ENCODE measurements around the gene SGPL1. TPM values are rescaled to one million over a fixed set of nuclear protein-coding genes. Genes with fewer than 3 reads are reported as not detected.

Gene SGPL1
- total RNA-seq, 2 donors from 2014 or later: 23.9 to 30.8 TPM

DNA sequence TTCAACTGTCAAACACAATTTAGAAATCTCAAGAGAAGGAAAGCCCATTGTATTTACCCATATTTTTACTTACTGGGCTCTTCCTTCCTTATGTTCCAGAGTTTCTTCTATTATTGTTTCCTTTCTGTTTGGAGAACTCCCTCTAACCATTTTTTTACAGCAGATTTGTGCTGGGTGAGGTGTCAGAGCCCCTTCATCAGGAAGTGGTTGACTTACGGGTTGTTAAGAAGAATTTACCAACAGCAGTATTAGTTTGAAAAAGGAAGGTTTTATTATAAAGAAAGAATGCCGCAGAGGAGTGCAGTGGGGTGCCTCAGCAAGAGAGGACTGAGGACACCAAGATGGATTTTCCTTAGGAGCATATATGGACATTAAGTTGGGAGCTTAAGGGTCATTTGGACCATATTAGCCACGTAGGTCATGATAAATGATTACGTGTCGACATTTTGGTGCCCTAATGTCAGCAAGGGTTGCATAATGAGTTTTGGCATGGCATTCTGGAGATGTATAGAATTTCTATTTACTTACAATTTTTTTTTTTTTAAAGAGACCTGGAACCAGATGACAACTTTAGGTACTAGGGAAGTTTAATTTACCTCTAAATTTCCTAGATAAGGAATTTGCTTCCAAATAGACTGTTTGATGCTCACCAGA lies 24.2 kb upstream of the SGPL1 start:
- Mint-ChIP-seq H3K4me3 (no peak overlapping the region), H3K36me3 (ENCODE audit: low read depth) (no peaks in the 10 kb centered on the region), H3K9me3 (peaks cover 1% of the 10 kb centered on the region), H3K27me3 (peaks cover 15% of the 10 kb centered on the region), H3K27ac (no peak overlapping the region), H3K4me1 (peaks cover 4% of the 10 kb centered on the region)
- ATAC-seq (replicated peaks): no peak

GRCh38 chr10:70795613-70796012 lies 20.1 kb upstream of the SGPL1 start:
- no peaks in the 10 kb centered on the region for H3K4me1 Mint-ChIP-seq
- ATAC-seq (replicated peaks): no peak
- peaks cover 34% of the 10 kb centered on the region for H3K27me3 Mint-ChIP-seq
- no peaks in the 10 kb centered on the region for H3K36me3 Mint-ChIP-seq (ENCODE audit: low read depth)
- peaks cover 4% of the 10 kb centered on the region for H3K9me3 Mint-ChIP-seq
- no peak overlapping the region for H3K27ac Mint-ChIP-seq
- H3K4me3 Mint-ChIP-seq: no peak overlapping the region

DNA sequence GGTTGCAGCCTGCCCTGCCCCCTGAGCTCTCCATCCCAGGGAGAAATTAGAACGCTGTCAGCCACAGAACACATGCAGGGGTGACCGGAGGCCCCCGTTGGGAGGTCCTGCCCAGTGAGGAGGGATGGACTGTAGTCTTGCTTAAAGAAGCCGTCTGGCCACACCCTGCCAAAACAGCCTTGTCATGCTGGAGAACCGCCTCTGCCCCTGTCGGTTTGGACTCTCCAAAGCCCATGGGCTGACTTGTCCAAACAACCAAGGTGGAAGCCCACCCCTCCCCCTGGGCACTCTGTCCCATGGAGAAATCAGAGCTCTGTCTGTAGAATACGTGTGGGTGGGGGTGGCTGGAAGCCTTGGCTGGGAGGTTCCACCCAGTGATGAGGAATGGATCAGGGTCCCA lies 17.9 kb upstream of the SGPL1 start:
- Mint-ChIP-seq H3K4me3 (no peak overlapping the region), H3K27ac (no peak overlapping the region), H3K4me1 (no peaks in the 10 kb centered on the region), H3K27me3 (peaks cover 35% of the 10 kb centered on the region), H3K9me3 (peaks cover 4% of the 10 kb centered on the region), H3K36me3 (ENCODE audit: low read depth) (no peaks in the 10 kb centered on the region)
- no peak for ATAC-seq (replicated peaks)

- no peak overlapping the region for H3K27ac Mint-ChIP-seq
- no peaks in the 10 kb centered on the region for H3K4me1 Mint-ChIP-seq
- ATAC-seq (replicated peaks): no peak
- H3K36me3 Mint-ChIP-seq (ENCODE audit: low read depth): no peaks in the 10 kb centered on the region
- H3K4me3 Mint-ChIP-seq: no peak overlapping the region
- peaks cover 43% of the 10 kb centered on the region for H3K27me3 Mint-ChIP-seq
- H3K9me3 Mint-ChIP-seq: peaks cover 4% of the 10 kb centered on the region
Observed at GRCh38 chr10:70799124-70799523, 16.6 kb upstream of the SGPL1 start.

DNA sequence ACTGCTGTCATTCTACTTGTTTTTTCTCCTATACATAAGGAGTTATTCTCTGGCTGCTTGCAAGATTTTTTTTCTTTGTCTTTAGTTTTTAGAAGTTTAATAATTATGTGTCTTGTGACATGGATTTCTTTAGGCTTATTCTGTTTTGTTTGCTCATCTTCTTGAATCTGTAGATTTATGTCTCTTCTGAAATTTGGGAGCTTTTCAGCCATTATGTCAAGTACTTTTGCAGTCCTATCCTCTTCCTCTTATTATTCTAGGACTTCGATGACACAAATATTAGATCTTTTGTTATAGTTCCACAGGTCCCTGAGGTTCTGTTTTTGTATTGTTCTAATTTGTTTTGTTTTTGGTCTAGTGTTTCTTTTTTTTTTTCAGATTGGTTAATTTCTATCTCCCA lies 13.9 kb upstream of the SGPL1 start:
- ATAC-seq (replicated peaks): no peak
- H3K27me3 Mint-ChIP-seq: peaks cover 37% of the 10 kb centered on the region
- H3K4me3 Mint-ChIP-seq: no peak overlapping the region
- no peaks in the 10 kb centered on the region for H3K36me3 Mint-ChIP-seq (ENCODE audit: low read depth)
- H3K27ac Mint-ChIP-seq: no peak overlapping the region
- H3K4me1 Mint-ChIP-seq: no peaks in the 10 kb centered on the region
- H3K9me3 Mint-ChIP-seq: no peaks in the 10 kb centered on the region

DNA sequence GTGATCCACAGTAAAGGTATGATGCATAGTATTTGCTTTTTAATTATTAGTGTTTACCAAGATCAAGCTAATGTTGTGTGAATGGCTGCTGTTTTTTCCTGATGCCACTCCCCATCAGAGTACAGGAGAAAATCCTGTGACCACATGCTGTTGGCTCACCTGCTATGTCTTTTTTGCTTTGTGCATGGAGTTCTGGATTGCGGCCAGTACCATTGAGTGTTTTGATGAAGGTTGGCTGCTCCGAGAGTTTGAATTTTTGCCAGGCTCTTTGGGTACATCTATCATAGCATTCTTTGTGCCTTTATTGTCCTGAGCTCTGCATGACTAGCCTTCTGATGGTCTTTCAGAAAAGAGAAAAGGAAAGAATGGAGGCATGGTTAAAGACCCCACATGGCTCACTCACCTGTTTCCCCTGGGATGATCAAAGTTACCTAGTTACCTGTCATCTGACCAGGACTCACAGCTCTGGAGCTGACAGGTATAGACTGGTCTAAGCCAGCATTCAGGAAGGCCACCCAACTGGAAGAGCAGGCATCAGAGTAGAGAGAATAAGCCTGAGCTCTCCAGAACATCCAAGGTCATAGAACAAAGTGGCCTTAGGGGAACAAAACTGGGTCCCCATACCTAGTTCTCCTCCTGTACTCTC lies 11.8 kb upstream of the SGPL1 start:
- no peak for ATAC-seq (replicated peaks)
- H3K27me3 Mint-ChIP-seq: peaks cover 25% of the 10 kb centered on the region
- no peaks in the 10 kb centered on the region for H3K36me3 Mint-ChIP-seq (ENCODE audit: low read depth)
- no peak overlapping the region for H3K4me3 Mint-ChIP-seq
- H3K4me1 Mint-ChIP-seq: no peaks in the 10 kb centered on the region
- H3K9me3 Mint-ChIP-seq: no peaks in the 10 kb centered on the region
- no peak overlapping the region for H3K27ac Mint-ChIP-seq

DNA sequence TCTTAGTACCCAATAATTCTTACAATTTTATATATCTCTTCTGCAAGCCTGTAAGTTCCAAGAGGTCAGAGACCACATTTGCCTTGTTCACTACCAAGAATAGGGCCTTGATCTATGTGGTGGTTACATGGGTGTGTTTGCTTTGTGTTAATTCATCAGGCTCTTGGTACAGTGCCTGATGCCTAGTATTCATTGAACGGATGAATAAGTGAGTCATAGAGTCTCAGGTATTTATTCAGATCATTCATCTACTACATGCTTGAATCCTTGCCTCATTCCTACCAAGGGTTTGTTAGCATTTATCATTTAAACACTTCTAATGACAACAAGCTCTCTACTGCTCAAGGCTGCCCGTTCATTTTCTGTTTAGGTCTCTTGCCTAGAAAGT lies 11.3 kb upstream of the SGPL1 start:
- Mint-ChIP-seq H3K27ac (no peak overlapping the region), H3K9me3 (no peaks in the 10 kb centered on the region), H3K27me3 (peaks cover 22% of the 10 kb centered on the region), H3K36me3 (ENCODE audit: low read depth) (no peaks in the 10 kb centered on the region), H3K4me1 (no peaks in the 10 kb centered on the region), H3K4me3 (no peak overlapping the region)
- ATAC-seq (replicated peaks): no peak

- H3K4me1 Mint-ChIP-seq: no peaks in the 10 kb centered on the region
- no peak for ATAC-seq (replicated peaks)
- peaks cover 18% of the 10 kb centered on the region for H3K27me3 Mint-ChIP-seq
- H3K27ac Mint-ChIP-seq: no peak overlapping the region
- no peaks in the 10 kb centered on the region for H3K9me3 Mint-ChIP-seq
- no peak overlapping the region for H3K4me3 Mint-ChIP-seq
- no peaks in the 10 kb centered on the region for H3K36me3 Mint-ChIP-seq (ENCODE audit: low read depth)
Observed at GRCh38 chr10:70805619-70806215, 10.0 kb upstream of the SGPL1 start.

DNA sequence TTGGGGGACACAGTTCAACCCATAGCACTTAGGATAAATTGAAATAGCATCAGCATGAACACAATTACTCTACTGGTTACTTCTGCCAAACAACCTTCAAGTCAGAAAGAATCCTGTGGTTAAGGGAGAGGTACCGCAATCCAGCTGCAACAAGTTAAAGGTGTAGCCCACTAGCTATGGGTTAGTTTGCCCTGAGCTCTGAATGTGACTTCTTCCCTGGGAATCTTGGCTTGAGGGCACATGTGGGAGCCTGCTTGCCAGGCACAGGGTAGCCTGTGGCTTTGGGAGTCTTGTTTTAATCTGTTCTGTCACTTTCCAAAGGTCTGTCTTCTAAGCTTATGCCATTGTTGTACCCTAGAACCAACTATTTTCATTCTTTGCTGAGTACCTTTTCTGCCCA lies 8.9 kb upstream of the SGPL1 start:
- H3K36me3 Mint-ChIP-seq (ENCODE audit: low read depth): no peaks in the 10 kb centered on the region
- no peak overlapping the region for H3K27ac Mint-ChIP-seq
- no peak overlapping the region for H3K4me3 Mint-ChIP-seq
- H3K9me3 Mint-ChIP-seq: no peaks in the 10 kb centered on the region
- peaks cover 16% of the 10 kb centered on the region for H3K27me3 Mint-ChIP-seq
- no peak for ATAC-seq (replicated peaks)
- no peaks in the 10 kb centered on the region for H3K4me1 Mint-ChIP-seq

DNA sequence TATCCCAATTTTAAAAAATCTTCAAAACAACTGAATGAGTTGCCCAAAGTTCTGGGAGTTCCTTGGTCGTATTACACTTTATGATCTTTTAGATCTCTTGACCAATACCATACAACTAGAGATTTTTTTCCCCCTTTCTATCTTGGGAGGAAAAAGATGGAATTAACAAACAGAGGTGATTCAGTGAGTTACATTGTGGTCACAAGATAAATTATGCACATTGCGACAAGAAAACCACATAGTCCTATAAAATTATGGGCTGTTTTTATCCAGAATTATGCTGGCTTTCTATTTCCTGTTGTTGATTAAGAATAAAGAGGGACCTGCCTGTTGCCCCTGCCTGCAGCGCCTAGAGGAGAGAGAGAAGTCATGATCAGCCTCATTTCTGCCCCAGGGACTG lies 8.2 kb upstream of the SGPL1 start:
- no peaks in the 10 kb centered on the region for H3K4me1 Mint-ChIP-seq
- H3K36me3 Mint-ChIP-seq (ENCODE audit: low read depth): no peaks in the 10 kb centered on the region
- no peak overlapping the region for H3K4me3 Mint-ChIP-seq
- H3K27ac Mint-ChIP-seq: no peak overlapping the region
- peaks cover 9% of the 10 kb centered on the region for H3K27me3 Mint-ChIP-seq
- no peaks in the 10 kb centered on the region for H3K9me3 Mint-ChIP-seq
- ATAC-seq (replicated peaks): no peak

DNA sequence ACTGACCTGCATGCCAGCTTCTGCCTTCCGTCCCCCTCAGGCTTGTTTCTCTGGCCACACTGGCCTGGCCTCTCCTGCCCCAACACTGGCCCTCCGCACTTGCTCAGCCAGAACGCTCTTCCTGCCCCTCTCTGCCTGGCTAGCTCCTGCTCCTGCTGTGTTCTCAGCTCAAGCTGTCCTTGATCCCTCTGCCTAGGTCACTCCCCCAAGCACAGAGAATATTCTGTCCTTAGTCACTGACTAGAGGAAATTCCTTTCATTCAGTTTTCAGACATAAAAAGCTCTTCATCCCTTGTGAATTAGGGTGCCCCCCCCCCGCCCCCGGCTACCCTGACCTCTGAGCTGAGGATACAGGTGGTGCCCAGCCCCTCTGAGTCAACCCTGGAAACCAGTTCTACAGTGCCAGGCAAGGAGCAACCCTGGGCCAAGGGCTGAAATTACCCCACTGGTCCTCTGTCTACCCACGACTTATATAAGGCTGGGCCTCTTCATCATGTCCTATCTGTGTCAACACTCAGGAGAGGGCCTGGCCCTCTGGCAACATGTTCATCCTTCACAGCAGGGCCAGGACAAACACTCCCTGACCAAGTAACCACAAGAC lies 6.6 kb upstream of the SGPL1 start:
- Mint-ChIP-seq H3K4me1 (peaks cover 1% of the 10 kb centered on the region), H3K36me3 (ENCODE audit: low read depth) (no peaks in the 10 kb centered on the region), H3K27ac (no peak overlapping the region), H3K27me3 (no peaks in the 10 kb centered on the region), H3K4me3 (no peak overlapping the region), H3K9me3 (no peaks in the 10 kb centered on the region)
- ATAC-seq (replicated peaks): no peak

DNA sequence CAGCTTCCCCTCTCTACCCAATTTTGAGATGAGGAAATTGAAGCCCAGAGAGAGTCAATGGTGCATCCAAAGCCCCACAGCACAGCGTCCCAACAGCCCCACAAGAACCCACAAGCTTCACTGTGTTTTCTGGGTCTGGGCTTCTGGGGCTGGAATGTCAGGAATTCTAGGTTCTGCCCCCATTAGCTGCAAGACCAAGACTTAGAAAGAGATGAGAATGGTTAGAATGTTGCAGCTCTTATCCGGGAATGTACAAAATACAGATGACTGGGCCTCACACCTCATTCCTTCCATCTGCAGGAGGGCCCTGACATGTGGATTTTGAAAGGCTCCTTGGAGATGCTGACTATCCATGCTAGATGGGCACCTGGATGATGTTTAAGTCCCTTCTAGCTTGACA lies 6.0 kb upstream of the SGPL1 start:
- Mint-ChIP-seq H3K36me3 (ENCODE audit: low read depth) (no peaks in the 10 kb centered on the region), H3K4me1 (peaks cover 4% of the 10 kb centered on the region), H3K27me3 (no peaks in the 10 kb centered on the region), H3K4me3 (no peak overlapping the region), H3K9me3 (no peaks in the 10 kb centered on the region), H3K27ac (no peak overlapping the region)
- no peak for ATAC-seq (replicated peaks)

- no peak for ATAC-seq (replicated peaks)
- Mint-ChIP-seq H3K27me3 (no peaks in the 10 kb centered on the region), H3K27ac (no peak overlapping the region), H3K4me1 (peaks cover 4% of the 10 kb centered on the region), H3K9me3 (no peaks in the 10 kb centered on the region), H3K4me3 (no peak overlapping the region), H3K36me3 (ENCODE audit: low read depth) (no peaks in the 10 kb centered on the region)
Observed at GRCh38 chr10:70810967-70811366, 4.8 kb upstream of the SGPL1 start.

DNA sequence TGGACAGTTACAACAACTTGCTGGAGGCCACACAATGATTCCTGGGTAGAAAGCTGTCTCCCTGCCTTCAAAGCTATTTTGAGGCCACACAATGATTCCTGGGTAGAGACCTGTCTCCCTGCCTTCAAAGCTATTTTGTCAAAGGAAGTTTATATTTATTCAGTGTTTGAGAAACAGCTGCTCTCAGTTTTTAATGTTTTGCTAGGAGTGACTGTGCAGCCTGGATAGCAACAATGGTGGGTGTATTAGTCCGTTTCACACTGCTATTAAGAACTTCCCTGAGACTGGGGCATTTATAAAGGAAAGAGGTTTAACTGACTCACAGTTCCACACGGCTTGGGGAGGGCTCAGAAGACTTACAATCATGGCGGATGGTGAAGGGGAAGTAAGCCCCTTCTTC lies 3.9 kb upstream of the SGPL1 start:
- no peaks in the 10 kb centered on the region for H3K27me3 Mint-ChIP-seq

DNA sequence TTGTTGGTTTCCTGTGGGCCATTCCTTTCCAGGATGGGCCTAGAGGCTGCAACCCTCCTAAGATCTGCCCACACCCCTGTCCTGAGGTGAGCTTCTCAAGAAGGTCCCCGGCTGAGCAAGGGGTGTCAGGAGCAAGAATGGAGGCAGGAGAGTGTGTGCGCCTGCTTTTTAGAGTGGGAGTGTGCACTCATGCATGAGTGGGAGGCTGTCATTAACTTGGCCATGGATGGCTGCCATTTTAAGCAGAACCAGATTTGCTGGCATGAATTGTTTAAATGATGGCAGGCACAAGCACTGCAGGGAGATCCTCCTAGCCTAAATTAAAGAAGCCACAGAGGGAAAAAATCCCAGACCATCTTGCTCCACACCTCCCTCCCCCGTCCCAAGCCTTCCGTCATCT lies 2.9 kb upstream of the SGPL1 start:
- no peaks in the 10 kb centered on the region for H3K27me3 Mint-ChIP-seq

More for the DNA sequence above, 3.9 kb upstream of the SGPL1 start:
- no peaks in the 10 kb centered on the region for H3K9me3 Mint-ChIP-seq
- no peak for ATAC-seq (replicated peaks)
- H3K4me1 Mint-ChIP-seq: peaks cover 4% of the 10 kb centered on the region
- peaks cover 7% of the 10 kb centered on the region for H3K36me3 Mint-ChIP-seq (ENCODE audit: low read depth)
- no peak overlapping the region for H3K4me3 Mint-ChIP-seq
- H3K27ac Mint-ChIP-seq: no peak overlapping the region

More for the DNA sequence above, 2.9 kb upstream of the SGPL1 start:
- Mint-ChIP-seq H3K27ac (no peak overlapping the region), H3K4me1 (peaks cover 9% of the 10 kb centered on the region), H3K9me3 (no peaks in the 10 kb centered on the region), H3K4me3 (no peak overlapping the region), H3K36me3 (ENCODE audit: low read depth) (peaks cover 16% of the 10 kb centered on the region)
- no peak for ATAC-seq (replicated peaks)
